HEK293 (cell line): ENCODE results near the gene EXOC1.

Experiments used
- CTCF ChIA-PET: fragments of 350-600 bp; formaldehyde crosslinking; extraction: SDS; loops from one replicate; lab custom pipeline; 2021; ENCODE audit warnings: antibody characterized with exemption; lab: Yijun Ruan, JAX
- POLR2A ChIA-PET: fragments of 300-600 bp; formaldehyde crosslinking; extraction: SDS; loops from one replicate; lab custom pipeline; 2020; ENCODE audit warnings: antibody characterized with exemption, inconsistent platforms; lab: Yijun Ruan, JAX
- H3K27ac ChIP-seq: fragments of 200-500 bp; sonication (Bioruptor generic); 2 replicates; pipeline ENCODE4 v1.5.1; 2014; ENCODE audit warnings: low read depth, low read length, control low read depth, inconsistent platforms; ENCODE audit errors: extremely low read depth
- H3K36me3 ChIP-seq, 2 experiments: fragments of 200-500 bp in 1 of 2; sonication (Bioruptor generic) in 1 of 2; 1 replicate in 1 of 2; 2 replicates in 1 of 2; pipeline ENCODE4 v1.5.1; 2014 to 2017; ENCODE audit warnings: inconsistent platforms in 2 of 2, low read length in 2 of 2; ENCODE audit not compliant: control insufficient read depth in 2 of 2, insufficient read depth in 1 of 2
- H3K4me1 ChIP-seq: fragments of 200-500 bp; sonication (Bioruptor generic); 2 replicates; pipeline ENCODE4 v1.5.1; 2014; ENCODE audit warnings: mild to moderate bottlenecking, low read length, inconsistent platforms; ENCODE audit not compliant: control insufficient read depth, insufficient read depth
- H3K4me3 ChIP-seq: 2 replicates; pipeline ENCODE4 v1.5.1; 2011; ENCODE audit warnings: low read depth, mild to moderate bottlenecking, control low read depth, low read length, moderate library complexity
- H3K9me3 ChIP-seq: fragments of 200-500 bp; sonication (Bioruptor generic); 2 replicates; pipeline ENCODE4 v1.5.1; 2014; ENCODE audit warnings: low read depth, low read length, inconsistent platforms; ENCODE audit not compliant: control insufficient read depth, insufficient read depth
- BCL11B ChIP-seq: fragments of 450-650 bp; formaldehyde crosslinking; IDR thresholded peaks from 2 replicates; pipeline ENCODE4 v1.5.1; 2016; ENCODE audit warnings: low read depth, missing biosample characterization, missing genetic modification characterization
- GLI4 ChIP-seq: fragments of 450-650 bp; formaldehyde crosslinking; IDR thresholded peaks from 2 replicates; pipeline ENCODE4 v1.5.1; 2016; ENCODE audit warnings: missing biosample characterization, missing genetic modification characterization
- REST ChIP-seq: fragments of 450-650 bp; formaldehyde crosslinking; IDR thresholded peaks from 2 replicates; pipeline ENCODE4 v1.5.1; 2016; ENCODE audit warnings: missing biosample characterization, missing genetic modification characterization
- ZBTB11 ChIP-seq: fragments of 450-650 bp; formaldehyde crosslinking; conservative IDR thresholded peaks from 2 replicates; pipeline ENCODE4 v1.5.1; 2016; ENCODE audit warnings: low read depth, missing biosample characterization, missing genetic modification characterization
- ZBTB26 ChIP-seq: fragments of 450-650 bp; formaldehyde crosslinking; optimal IDR thresholded peaks from 2 replicates; pipeline ENCODE3; 2016; ENCODE audit warnings: missing biosample characterization, mild to moderate bottlenecking, missing genetic modification characterization
- ZEB2 ChIP-seq: fragments of 450-650 bp; formaldehyde crosslinking; IDR thresholded peaks from 2 replicates; pipeline ENCODE4 v1.5.1; 2016; ENCODE audit warnings: missing biosample characterization, missing genetic modification characterization
- ZFHX2 ChIP-seq: fragments of 450-650 bp; formaldehyde crosslinking; conservative IDR thresholded peaks from 2 replicates; pipeline ENCODE4 v1.5.1; 2016; ENCODE audit warnings: missing biosample characterization, missing genetic modification characterization
- ZFP41 ChIP-seq: fragments of 450-650 bp; formaldehyde crosslinking; IDR thresholded peaks from 2 replicates; pipeline ENCODE4 v1.5.1; 2016; ENCODE audit warnings: missing biosample characterization, missing genetic modification characterization, borderline replicate concordance
- ZNF18 ChIP-seq: fragments of 450-650 bp; formaldehyde crosslinking; IDR thresholded peaks from 2 replicates; pipeline ENCODE4 v1.5.1; 2016; ENCODE audit warnings: missing biosample characterization, missing genetic modification characterization
- ZNF335 ChIP-seq: fragments of 450-650 bp; formaldehyde crosslinking; conservative IDR thresholded peaks from 2 replicates; pipeline ENCODE4 v1.5.1; 2016; ENCODE audit warnings: missing biosample characterization, missing genetic modification characterization
- ZNF366 ChIP-seq: fragments of 450-650 bp; formaldehyde crosslinking; conservative IDR thresholded peaks from 2 replicates; pipeline ENCODE4 v1.5.1; 2016; ENCODE audit warnings: missing biosample characterization, missing genetic modification characterization
- ZNF645 ChIP-seq: fragments of 450-650 bp; formaldehyde crosslinking; IDR thresholded peaks from 2 replicates; pipeline ENCODE4; 2016; ENCODE audit warnings: missing biosample characterization, missing genetic modification characterization
- ZNF654 ChIP-seq: fragments of 450-650 bp; formaldehyde crosslinking; IDR thresholded peaks from 2 replicates; pipeline ENCODE4 v1.5.1; 2016; ENCODE audit warnings: low read depth, missing biosample characterization, missing genetic modification characterization

The EXOC1 gene

GRCh38 chr4:55866290-55866907 is 13.0 kb downstream of the EXOC1 start (continued):
- TF ChIP-seq REST (tag by site-specific recombination) (no peak), ZNF18 (no peak), ZFHX2 (no peak), ZBTB11 (tag by site-specific recombination) (no peak), ZFP41 (tag by site-specific recombination) (no peak), ZNF335 (tag by site-specific recombination) (0 out of 2 replicates have a peak, but pooled peaks have one; percentile 17), BCL11B (tag by site-specific recombination) (no peak), ZBTB26 (tag by site-specific recombination) (no peak)
- TF ChIP-seq, all 188 proteins: peak for 3

GRCh38 chr4:55866973-55867574 is 13.6 kb downstream of the EXOC1 start:
- Histone ChIP-seq H3K4me3 (no peak overlapping the region), H3K4me1 (no peaks in the 10 kb centered on the region), H3K36me3 (peaks cover 6 to 40% of the 10 kb centered on the region in 2 experiments), H3K9me3 (no peaks in the 10 kb centered on the region), H3K27ac (no peak overlapping the region)
- CTCF ChIA-PET, result interaction anchor here (0.6 to 1.5 kb wide), 13 partner anchors 10 to 683 kb away, joined by 3 to 6 read pairs (median 3); partner anchors contain the start of genes CEP135 and EXOC1L
- POLR2A ChIA-PET, result interaction anchor here (0.7 kb wide), 1 partner anchor 120 kb away, joined by 5 read pairs; no protein-coding TSS in a partner anchor
- TF ChIP-seq ZNF366 (tag by site-specific recombination) (no peak), ZNF654 (tag by site-specific recombination) (peak; percentile 63), ZNF645 (tag by site-specific recombination) (no peak), ZEB2 (no peak), GLI4 (tag by site-specific recombination) (no peak)
